ENCODE results near the gene BIRC2.

DNA sequence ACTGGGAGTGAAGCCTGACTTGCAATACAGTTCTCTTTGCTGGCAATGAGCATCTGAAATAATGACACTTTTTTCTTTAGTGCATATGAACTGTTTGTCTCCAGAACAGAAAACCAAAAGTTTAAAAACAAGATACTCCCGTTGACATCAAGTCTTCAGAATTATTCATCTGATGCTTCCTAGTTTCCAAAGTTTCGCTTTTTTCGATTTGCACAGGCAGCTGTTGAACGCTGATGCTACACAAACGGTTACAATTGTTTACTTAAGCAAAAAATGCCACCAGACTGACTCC is 612 bp upstream of the BIRC2 start:
- TF ChIP-seq, protein P1, sequence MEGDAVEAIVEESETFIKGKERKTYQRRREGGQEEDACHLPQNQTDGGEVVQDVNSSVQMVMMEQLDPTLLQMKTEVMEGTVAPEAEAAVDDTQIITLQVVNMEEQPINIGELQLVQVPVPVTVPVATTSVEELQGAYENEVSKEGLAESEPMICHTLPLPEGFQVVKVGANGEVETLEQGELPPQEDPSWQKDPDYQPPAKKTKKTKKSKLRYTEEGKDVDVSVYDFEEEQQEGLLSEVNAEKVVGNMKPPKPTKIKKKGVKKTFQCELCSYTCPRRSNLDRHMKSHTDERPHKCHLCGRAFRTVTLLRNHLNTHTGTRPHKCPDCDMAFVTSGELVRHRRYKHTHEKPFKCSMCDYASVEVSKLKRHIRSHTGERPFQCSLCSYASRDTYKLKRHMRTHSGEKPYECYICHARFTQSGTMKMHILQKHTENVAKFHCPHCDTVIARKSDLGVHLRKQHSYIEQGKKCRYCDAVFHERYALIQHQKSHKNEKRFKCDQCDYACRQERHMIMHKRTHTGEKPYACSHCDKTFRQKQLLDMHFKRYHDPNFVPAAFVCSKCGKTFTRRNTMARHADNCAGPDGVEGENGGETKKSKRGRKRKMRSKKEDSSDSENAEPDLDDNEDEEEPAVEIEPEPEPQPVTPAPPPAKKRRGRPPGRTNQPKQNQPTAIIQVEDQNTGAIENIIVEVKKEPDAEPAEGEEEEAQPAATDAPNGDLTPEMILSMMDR (IDR thresholded peaks at IDR 0.05) = no peak
- no peak for TF ChIP-seq ZFX (IDR thresholded peaks at IDR 0.05; ENCODE audit: borderline replicate concordance)
